T-helper 2 cell treated with Interferon-gamma antibody and Interleukin-4, amounts not matched to agents 5 μg/mL and 100 μg/mL, for 36 hours (primary cell): Measurements from ENCODE around the gene TJP3.

Source experiments
- DNase-seq: peaks from one replicate; pipeline ENCODE4 v3.0.0; 2021; ENCODE audit warnings: low spot score
- H3K27ac Mint-ChIP-seq: one replicate; pipeline ENCODE4 v1.8.0; 2021; ENCODE audit warnings: mild to moderate bottlenecking, mixed read lengths
- H3K27me3 Mint-ChIP-seq: one replicate; pipeline ENCODE4 v1.8.0; 2021; ENCODE audit warnings: low read depth, mixed read lengths
- H3K36me3 Mint-ChIP-seq: one replicate; pipeline ENCODE4 v1.8.0; 2021; ENCODE audit warnings: low read depth, mixed read lengths
- H3K4me1 Mint-ChIP-seq: one replicate; pipeline ENCODE4 v1.8.0; 2021; ENCODE audit warnings: low read depth, mixed read lengths
- H3K4me3 Mint-ChIP-seq: one replicate; pipeline ENCODE4 v1.8.0; 2022; ENCODE audit warnings: mild to moderate bottlenecking, moderate library complexity, mixed read lengths
- H3K9me3 Mint-ChIP-seq: one replicate; pipeline ENCODE4 v1.8.0; 2021; ENCODE audit warnings: mixed read lengths

The TJP3 gene

GRCh38 chr19:3774621-3775373 lies 66.6 kb downstream of the TJP3 start:
- Mint-ChIP-seq H3K4me1 (no peaks in the 10 kb centered on the region), H3K27me3 (no peaks in the 10 kb centered on the region), H3K9me3 (no peaks in the 10 kb centered on the region), H3K27ac (no peak overlapping the region), H3K36me3 (no peaks in the 10 kb centered on the region), H3K4me3 (no peak overlapping the region)
- DNase-seq: no peak

GRCh38 chr19:3775374-3775711 lies 67.2 kb downstream of the TJP3 start:
- no peaks in the 10 kb centered on the region for H3K4me1 Mint-ChIP-seq
- H3K36me3 Mint-ChIP-seq: no peaks in the 10 kb centered on the region
- no peaks in the 10 kb centered on the region for H3K27me3 Mint-ChIP-seq
- DNase-seq: no peak
- no peak overlapping the region for H3K4me3 Mint-ChIP-seq
- no peaks in the 10 kb centered on the region for H3K9me3 Mint-ChIP-seq
- H3K27ac Mint-ChIP-seq: no peak overlapping the region

- H3K4me1 Mint-ChIP-seq: no peaks in the 10 kb centered on the region
- no peaks in the 10 kb centered on the region for H3K36me3 Mint-ChIP-seq
- H3K9me3 Mint-ChIP-seq: peaks cover under 1% of the 10 kb centered on the region
- no peak for DNase-seq
- H3K27me3 Mint-ChIP-seq: no peaks in the 10 kb centered on the region
- no peak overlapping the region for H3K27ac Mint-ChIP-seq
- H3K4me3 Mint-ChIP-seq: no peak overlapping the region
These were observed 67.6 kb downstream of the TJP3 start for GRCh38 chr19:3775831-3776230.

- H3K4me1 Mint-ChIP-seq: no peaks in the 10 kb centered on the region
- peaks cover 7% of the 10 kb centered on the region for H3K9me3 Mint-ChIP-seq
- H3K4me3 Mint-ChIP-seq: no peak overlapping the region
- no peak for DNase-seq
- H3K27me3 Mint-ChIP-seq: no peaks in the 10 kb centered on the region
- no peak overlapping the region for H3K27ac Mint-ChIP-seq
- peaks cover 1% of the 10 kb centered on the region for H3K36me3 Mint-ChIP-seq
These were observed 68.4 kb downstream of the TJP3 start for GRCh38 chr19:3776479-3777040.

GRCh38 chr19:3778104-3778867 lies 70.1 kb downstream of the TJP3 start:
- peaks cover 13% of the 10 kb centered on the region for H3K36me3 Mint-ChIP-seq
- H3K27me3 Mint-ChIP-seq: no peaks in the 10 kb centered on the region
- H3K9me3 Mint-ChIP-seq: peaks cover 20% of the 10 kb centered on the region
- H3K4me3 Mint-ChIP-seq: no peak overlapping the region
- no peak for DNase-seq
- H3K27ac Mint-ChIP-seq: no peak overlapping the region
- H3K4me1 Mint-ChIP-seq: no peaks in the 10 kb centered on the region

GRCh38 chr19:3778899-3779723 lies 70.9 kb downstream of the TJP3 start:
- peaks cover 20% of the 10 kb centered on the region for H3K9me3 Mint-ChIP-seq
- no peak overlapping the region for H3K27ac Mint-ChIP-seq
- no peak for DNase-seq
- no peaks in the 10 kb centered on the region for H3K27me3 Mint-ChIP-seq
- H3K4me1 Mint-ChIP-seq: no peaks in the 10 kb centered on the region
- H3K4me3 Mint-ChIP-seq: no peak overlapping the region
- H3K36me3 Mint-ChIP-seq: peaks cover 15% of the 10 kb centered on the region

GRCh38 chr19:3780786-3781304 lies 72.7 kb downstream of the TJP3 start:
- no peak for DNase-seq
- Mint-ChIP-seq H3K36me3 (peaks cover 15% of the 10 kb centered on the region), H3K4me1 (peaks cover 2% of the 10 kb centered on the region), H3K27me3 (peaks cover 3% of the 10 kb centered on the region), H3K4me3 (no peak overlapping the region), H3K27ac (no peak overlapping the region), H3K9me3 (peaks cover 20% of the 10 kb centered on the region)

GRCh38 chr19:3781603-3782002 lies 73.4 kb downstream of the TJP3 start:
- no peak overlapping the region for H3K27ac Mint-ChIP-seq
- peaks cover 2% of the 10 kb centered on the region for H3K4me1 Mint-ChIP-seq
- no peak overlapping the region for H3K4me3 Mint-ChIP-seq
- H3K9me3 Mint-ChIP-seq: peaks cover 20% of the 10 kb centered on the region
- H3K36me3 Mint-ChIP-seq: peaks cover 15% of the 10 kb centered on the region
- H3K27me3 Mint-ChIP-seq: peaks cover 3% of the 10 kb centered on the region
- DNase-seq: no peak

- peaks cover 3% of the 10 kb centered on the region for H3K27me3 Mint-ChIP-seq
- H3K4me1 Mint-ChIP-seq: peaks cover 2% of the 10 kb centered on the region
- no peak overlapping the region for H3K27ac Mint-ChIP-seq
- no peak for DNase-seq
- peaks cover 20% of the 10 kb centered on the region for H3K9me3 Mint-ChIP-seq
- H3K4me3 Mint-ChIP-seq: no peak overlapping the region
- H3K36me3 Mint-ChIP-seq: peaks cover 15% of the 10 kb centered on the region
These were observed 74.1 kb downstream of the TJP3 start for GRCh38 chr19:3782330-3782729.

GRCh38 chr19:3782903-3783302 lies 74.7 kb downstream of the TJP3 start:
- Mint-ChIP-seq H3K27ac (no peak overlapping the region), H3K9me3 (peaks cover 20% of the 10 kb centered on the region), H3K36me3 (peaks cover 15% of the 10 kb centered on the region), H3K27me3 (peaks cover 3% of the 10 kb centered on the region), H3K4me1 (peaks cover 2% of the 10 kb centered on the region), H3K4me3 (no peak overlapping the region)
- DNase-seq: no peak

GRCh38 chr19:3783660-3784584 lies 75.7 kb downstream of the TJP3 start:
- peaks cover 2% of the 10 kb centered on the region for H3K4me1 Mint-ChIP-seq
- peaks cover 3% of the 10 kb centered on the region for H3K27me3 Mint-ChIP-seq
- DNase-seq: no peak
- H3K36me3 Mint-ChIP-seq: peaks cover 15% of the 10 kb centered on the region
- H3K27ac Mint-ChIP-seq: peak overlapping the region; percentile 10
- H3K9me3 Mint-ChIP-seq: peaks cover 20% of the 10 kb centered on the region
- H3K4me3 Mint-ChIP-seq: peak overlapping the region; percentile 66

GRCh38 chr19:3784607-3785450 lies 76.6 kb downstream of the TJP3 start:
- Mint-ChIP-seq H3K4me3 (peak overlapping the region; percentile 78), H3K9me3 (peaks cover 20% of the 10 kb centered on the region), H3K27me3 (peaks cover 3% of the 10 kb centered on the region), H3K36me3 (peaks cover 15% of the 10 kb centered on the region), H3K4me1 (peaks cover 4% of the 10 kb centered on the region), H3K27ac (peak overlapping the region; percentile 67)
- no peak for DNase-seq
